GM19372 (cell line): ENCODE results near the gene C16orf96.
"Not testable (repeated sequence)": the region's sequence is repeated elsewhere in the genome, so short reads cannot be mapped to it uniquely, and the experiment has no call there.

Experiments used
- ATAC-seq: cut with Tn5 transposase; IDR thresholded peaks from one replicate; pipeline ENCODE4 v1.9.1; 2021; ENCODE audit warnings: mild to moderate bottlenecking, low read depth, moderate library complexity; ENCODE audit not compliant: unreplicated experiment

The C16orf96 gene

DNA sequence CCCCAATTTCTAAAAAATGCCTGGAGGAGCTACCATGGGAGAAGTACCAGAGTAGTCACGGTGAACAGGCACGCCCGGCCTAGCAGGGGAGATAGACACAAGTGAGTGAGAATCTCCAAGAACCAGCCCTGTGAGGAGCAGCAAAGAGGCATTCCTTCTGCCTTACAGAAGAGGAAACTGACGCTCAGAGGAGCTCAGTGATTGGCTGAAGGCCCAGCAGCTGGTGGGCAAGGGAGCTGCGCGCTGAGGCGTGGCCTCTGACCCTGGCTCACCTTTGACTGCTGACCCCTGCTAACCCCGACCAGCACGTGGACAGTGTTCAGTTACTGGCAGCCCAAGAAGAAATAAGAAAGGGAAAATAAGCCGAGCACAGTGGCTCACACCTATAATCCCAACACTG is 1.8 kb downstream of the C16orf96 start:
- ATAC-seq = no peak

DNA sequence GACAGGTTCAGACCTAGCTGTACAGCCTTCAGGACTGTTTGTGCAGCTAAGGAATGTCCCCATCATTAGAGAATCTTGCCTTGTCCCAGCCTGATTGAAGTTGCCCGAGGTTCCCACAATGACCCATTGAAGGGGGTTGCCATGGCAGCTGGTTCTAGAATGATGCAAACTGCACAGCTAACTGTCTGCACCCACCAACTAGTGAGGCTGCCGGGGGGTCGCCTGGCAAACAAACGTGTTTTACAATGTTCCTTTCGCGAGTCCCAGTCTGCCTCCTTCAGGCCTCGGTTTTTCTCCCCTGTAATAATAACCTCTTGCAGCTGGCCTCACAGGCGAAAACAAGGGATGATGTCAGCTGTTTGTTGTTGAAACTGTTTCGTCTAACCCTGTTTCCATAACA is 5.5 kb downstream of the C16orf96 start:
- no peak for ATAC-seq

DNA sequence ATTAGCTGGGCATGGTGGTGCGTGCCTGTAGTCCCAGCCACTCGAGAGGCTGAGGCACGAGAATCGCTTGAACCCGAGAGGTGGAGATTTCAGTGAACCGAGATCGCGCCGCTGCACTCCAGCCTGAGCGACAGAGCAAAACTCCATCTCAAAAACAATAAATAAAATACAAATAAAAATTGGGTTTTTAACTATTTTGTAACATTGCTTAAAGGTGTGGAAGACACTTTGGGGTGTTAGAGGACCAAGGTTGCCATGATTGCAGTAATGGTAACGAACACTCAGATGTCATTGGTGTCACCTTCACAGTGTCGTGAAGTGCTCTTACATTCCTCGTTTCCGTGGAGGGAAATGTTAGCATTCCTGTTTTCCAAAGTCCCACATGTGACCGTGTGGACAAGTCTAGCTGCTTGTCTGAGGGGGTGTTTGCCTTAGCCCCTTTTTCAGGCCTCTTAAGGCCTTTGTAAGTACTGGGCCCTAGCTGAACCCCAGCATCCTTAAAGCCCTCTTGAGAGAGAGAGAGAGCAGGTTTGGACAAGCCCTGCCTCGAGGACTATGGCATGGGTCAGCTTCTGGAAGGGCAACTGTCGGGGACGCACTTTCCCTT is 8.6 kb downstream of the C16orf96 start:
- ATAC-seq = no peak

DNA sequence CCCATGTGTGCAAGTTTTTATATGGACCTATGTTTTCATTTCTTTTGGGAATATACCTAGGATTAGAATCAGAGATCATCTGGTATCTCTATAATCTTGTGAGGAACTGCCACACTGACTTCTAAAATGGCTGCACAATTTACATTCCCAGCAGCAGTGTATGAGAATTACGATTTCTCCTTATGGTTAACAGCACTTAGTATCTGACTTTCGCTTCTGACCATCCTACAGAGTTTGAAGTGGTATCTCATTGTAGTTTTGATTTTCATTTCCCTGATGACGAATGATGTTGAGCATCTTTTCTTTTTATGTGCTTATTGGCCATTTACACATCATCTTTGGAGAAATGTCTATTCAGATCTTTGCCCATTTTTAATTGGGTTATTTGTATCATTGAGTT is 10.0 kb downstream of the C16orf96 start:
- ATAC-seq = no peak

DNA sequence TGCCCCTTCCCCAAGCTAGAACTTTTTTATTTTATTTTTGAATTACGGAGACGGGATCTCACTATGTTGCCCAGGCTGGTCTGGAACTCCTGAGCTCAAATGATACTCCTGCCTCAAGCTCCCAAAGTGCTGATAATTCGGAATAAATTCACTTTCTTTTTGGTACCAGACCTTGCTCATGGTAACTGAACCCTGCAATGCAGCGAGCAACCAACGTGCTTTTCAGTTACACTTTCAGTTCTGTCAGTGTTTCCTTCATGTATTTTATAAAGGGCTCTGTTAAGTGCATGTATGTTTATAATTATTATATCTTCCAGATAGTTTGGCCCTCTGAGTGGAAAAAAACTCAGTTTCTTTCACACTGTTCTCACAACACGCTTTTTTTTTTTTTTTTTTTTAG is 13.9 kb downstream of the C16orf96 start:
- no peak for ATAC-seq

DNA sequence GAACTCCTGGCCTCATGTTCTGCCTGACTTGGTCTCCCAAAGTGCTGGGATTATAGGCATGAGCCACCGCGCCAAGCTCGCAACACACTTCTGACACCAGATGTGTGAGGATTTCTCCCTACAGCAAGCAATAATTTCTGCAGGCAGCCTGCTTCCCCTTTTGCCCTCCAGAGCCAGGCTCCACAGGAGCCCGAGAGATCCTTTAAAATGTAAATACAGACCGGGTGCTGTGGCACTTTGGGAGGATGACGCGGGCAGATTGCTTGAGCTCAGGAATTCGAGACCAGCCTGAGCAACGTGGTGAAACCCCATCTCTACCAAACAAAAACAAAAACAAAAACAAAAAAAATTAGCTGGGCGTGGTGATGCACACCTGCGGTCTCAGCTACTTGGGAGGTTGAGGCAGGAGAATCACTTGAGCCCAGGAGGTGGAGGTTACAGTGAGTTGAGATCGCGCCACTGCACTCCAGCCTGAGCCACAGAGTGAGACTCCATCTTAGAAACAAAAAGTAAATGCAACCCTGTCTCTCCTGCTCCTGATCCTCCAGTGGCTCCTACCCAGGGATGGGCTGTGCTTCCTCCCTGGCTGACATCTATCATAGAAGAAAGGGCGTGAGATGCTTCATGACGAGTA is 14.7 kb downstream of the C16orf96 start:
- no peak for ATAC-seq

DNA sequence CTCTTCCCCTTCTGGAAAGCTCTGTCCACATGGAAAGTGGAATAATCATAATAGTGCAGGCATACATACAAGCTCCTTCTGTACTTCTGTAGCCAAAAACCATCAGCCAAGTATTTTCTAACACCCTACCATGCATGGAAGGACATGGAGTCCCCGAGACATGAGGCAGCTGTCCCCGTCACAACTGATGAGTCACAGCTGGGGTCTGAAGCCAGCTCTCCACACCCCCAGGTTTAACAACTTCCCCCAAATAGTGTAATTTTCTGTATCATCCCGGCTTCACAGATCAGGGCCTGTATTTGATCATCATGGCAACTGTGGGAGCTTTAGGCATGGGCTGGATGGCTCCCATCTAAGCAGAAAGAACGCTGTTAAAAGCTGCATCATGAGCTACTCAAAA is 16.6 kb downstream of the C16orf96 start:
- ATAC-seq = no peak

DNA sequence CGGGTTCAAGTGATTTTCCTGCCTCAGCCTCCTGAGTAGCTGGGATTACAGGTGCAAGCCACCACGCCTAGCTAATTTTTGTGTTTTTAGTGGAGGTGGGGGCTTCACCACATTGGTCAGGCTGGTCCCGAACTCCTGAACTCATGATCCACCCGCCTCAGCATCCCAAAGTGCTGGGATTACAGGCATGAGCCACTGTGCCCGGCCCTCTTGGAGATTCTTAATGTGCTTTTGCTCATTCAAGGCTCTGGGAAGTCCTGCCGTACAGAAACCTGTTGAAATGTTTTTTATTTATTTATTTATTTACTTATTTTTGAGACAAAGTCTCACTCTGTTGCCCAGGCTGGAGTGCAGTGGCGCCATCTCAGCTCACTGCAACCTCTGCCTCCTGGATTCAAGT is 17.8 kb downstream of the C16orf96 start:
- ATAC-seq = not testable (repeated sequence)

DNA sequence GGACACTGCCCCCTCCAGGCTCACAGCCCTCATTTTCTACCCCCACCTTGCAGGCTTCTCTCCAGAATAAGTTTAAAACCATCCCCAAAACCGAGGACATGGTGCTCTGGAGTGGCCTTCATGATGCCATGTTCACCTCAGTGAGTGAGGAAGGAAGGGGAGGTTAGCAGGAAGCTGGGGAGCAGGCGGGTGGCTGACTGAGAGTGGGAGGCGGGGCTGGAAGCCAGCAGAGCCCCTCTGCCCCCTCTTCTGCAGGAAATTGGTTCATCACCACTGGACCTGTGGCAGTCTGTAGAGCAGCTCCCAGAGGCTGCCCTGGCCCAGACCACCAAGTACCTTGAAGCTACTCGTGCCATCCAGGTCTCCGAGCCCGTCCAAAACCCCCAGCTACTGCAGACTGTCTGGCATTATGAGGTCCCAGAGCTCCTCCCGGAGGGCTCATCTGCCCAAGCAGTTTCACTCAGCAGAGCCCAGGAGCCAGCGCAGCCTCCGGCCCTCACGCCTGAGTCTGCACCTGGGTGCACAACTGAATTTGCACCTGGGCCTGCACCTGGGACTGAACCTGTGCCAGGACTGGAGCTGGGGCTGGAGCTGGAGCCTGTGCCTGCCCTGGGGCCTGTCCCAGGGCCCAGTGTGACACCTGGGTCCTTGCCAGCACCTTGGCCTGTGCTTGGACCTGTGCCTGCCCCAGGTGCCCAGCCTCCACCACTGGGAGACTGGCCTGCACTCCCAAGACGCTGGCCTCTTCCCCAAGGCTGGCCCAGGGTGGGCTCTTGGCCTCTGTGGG is 19.0 kb downstream of the C16orf96 start:
- ATAC-seq = no peak

DNA sequence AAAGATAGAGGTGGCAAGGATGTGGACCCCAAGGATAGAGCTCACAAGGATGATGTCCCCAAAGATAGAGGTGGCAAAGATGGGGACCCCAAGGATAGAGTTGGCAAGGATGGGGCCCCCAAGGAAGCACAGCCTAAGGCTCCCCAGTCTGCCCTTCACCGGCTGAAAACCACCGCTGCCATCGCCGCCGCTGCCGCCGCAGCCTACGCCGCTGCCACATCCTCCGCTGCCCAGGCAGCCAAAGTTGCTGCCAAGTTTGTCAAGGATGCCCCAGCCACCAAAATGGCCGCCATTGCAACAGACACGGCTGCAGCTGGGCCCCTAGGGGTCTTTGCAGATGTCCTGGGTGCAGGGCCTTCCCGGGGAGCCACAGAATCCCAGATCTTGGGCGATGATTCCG is 19.9 kb downstream of the C16orf96 start:
- no peak for ATAC-seq

DNA sequence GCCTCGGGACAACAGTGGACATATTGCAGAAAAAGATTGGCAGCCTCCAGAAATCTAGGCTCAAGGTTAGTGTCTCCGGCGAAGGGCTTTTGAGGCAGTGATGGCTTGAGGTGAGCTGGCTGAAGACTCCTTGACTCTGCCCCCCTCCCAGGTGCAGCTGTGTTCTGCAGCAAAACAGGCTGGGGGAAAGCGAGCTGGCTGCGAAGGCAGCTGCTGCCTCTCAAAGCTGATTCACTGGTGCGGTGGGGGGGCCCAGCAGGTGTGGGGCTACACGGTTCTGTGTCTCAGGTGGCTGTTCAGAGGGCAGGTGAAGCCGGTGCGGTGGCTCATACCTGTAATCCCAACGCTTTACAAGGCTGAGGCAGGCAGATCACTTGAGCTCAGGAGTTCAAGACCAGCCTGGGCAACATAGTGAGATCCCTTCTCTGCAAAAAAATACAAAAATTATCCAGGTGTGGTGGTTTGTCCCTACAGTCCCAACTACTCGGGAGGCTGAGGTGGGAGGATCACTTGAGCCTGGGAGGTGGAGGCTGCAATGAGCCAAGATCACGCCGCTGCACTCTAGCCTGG is 22.9 kb downstream of the C16orf96 start:
- ATAC-seq = no peak

DNA sequence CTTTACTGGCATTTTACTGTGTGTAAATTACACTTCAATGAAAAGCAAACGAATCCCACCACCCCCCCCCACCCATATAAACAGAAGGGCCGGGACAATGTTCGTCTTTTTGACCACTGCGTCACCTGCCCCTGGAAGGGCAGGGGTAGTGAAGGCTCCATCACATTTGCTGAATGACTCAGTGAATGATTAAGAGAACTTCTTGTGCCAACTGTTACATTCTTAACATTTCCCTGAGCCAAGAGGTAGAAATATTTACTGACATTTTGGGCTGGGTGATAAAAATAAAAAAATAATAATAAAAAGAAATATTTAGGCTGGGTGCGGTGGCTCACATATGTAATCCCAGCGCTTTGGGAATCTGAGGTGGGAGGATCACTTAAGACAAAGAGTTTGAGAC is 24.1 kb downstream of the C16orf96 start:
- ATAC-seq = no peak

DNA sequence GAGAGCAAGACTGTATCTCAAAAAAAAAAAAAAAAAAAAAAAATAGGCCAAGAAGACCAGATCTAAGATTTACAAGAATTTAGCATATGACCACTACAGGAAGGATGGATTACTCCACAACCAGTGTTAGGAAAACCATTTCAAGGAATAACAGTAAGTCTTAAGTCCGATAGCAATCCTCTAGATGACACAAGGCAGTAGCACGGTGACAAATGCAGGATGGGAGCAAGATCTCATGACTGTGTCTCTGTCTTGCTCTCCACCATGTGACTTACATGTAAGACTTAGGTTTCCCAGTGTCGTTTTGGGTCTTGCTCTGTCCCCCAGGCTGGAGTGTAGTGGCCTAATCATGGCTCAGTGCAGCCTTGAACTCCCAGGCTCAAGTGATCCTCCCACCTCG is 27.8 kb downstream of the C16orf96 start:
- ATAC-seq = no peak

DNA sequence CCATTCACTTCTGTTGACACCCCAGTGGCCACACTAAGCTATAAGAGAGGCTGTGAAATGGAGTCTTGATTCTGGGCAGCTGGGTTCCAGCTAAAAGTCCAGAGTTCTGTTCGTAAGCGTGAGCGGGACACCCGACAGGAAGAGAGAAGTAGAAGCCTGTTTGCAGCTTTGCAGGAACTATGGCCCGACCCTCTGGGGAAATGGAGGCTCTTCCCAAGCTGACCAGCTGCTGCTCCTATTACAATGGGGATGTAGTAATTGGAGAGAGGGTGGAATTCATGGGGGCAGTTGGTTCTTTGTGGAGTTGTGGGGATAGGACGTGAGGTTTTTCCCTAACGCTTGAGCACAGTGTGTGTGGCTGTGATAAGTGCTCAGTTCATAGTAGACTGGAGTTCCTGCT is 30.2 kb downstream of the C16orf96 start:
- no peak for ATAC-seq

DNA sequence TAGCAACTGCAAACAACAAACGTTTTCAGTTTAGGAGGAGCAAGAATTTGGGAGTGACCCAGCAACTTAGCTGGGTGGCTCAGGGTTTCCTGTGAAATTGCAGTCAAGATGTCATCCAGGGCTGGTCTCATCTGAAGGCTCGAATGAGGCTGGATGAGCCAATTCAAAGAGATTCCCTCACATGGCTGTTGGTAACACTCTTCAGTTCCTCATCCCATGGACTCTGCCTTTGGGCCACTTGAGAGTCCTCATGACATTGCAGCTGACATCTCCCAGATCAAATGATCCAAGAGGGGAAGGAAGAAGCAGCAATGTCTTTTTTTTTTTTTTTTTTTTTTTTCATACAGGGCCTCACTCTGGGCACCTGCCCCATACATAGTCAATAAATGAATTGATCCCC is 32.2 kb downstream of the C16orf96 start:
- no peak for ATAC-seq

DNA sequence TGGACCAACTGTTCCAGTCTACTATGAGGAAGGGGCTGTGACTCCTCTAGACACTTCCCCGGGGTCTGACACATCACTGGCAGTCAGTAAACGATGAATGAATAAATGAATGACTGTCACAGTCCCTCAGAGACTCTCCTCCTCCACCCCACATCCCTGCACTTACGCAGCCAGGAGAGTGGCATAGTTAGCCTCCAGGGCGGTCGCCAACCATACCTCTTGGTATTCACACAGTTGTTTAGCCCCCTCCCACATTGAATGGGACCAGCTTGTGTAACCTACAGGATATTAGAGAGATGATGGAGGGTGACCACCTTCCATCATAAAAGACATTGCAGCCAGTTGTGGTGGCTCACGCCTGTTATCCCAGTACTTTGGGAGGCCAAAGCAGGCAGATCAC is 32.8 kb downstream of the C16orf96 start:
- no peak for ATAC-seq

DNA sequence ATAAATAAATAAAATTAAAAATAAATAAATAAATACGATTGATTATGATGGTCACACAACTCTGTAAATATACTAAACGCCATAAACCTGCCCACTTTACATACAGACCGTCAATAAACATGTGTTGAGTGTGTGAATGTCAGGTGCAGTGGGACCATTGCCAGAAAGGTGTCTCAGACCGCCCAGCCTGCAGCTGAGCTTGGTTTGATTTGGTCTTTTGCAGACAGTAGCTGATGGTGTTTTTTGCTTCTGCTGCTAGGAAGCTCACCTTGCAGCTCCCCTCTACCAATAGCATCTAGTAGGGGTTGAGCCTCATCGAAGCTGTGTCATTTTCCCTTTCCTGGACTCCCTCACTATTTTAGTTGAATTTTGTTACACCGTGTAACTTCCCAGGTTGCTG is 35.1 kb downstream of the C16orf96 start:
- ATAC-seq = no peak

DNA sequence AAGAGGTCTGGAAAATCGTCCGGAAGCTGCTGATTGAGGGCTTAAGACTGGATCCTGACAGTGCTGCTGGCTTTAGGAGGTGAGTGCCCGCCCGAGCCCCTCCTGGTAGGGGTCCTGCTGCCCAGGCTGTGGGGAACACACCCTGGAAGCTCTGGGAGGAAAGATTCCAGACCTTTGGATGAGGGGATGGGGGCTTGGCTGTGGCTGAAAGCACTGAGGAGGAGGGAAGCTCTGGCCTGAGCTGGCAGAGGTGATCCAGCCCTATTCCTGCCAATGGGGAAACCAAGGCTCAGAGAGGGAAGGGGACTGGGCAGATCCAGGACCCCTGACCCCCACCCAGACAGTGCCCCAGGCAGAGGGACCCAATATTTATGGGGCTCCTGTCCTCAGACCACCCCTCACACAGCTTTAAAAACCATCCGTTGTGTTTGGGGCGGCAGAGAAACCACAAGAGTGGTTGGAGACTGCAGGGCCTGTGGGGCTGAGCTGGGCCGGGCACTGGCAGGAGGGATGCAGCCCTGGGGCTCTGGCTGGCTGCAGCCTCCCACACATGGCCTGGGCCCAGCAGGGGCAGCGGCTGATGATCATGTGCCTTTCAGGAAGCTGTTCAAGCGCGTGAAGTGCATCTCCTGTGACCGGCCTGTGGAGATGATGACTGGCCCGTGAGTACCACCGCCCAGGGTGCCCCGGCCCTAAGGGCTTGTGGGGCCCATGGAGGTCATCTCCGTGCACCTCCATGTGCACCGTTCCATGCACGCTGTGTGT is 35.7 kb downstream of the C16orf96 start:
- ATAC-seq = no peak

DNA sequence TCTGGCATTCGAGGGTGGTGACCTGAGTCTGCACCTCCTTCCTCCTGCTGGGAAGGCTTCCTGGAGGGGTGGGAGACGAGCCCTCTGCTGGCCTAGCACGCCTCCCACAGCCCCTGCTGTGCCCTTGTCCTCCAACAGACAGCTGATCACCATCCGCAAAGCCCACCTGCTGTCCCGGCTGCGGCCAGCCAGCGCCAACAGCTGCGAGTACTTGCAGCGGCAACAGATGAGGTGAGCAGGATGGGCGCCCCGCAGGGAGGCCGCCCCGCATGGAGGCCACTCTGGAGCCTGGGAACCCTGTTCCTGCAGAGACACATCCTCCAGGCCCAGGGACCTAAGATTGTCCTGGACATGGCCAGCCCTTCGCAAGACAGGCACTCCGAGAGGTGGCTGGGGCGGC is 36.9 kb downstream of the C16orf96 start:
- no peak for ATAC-seq

DNA sequence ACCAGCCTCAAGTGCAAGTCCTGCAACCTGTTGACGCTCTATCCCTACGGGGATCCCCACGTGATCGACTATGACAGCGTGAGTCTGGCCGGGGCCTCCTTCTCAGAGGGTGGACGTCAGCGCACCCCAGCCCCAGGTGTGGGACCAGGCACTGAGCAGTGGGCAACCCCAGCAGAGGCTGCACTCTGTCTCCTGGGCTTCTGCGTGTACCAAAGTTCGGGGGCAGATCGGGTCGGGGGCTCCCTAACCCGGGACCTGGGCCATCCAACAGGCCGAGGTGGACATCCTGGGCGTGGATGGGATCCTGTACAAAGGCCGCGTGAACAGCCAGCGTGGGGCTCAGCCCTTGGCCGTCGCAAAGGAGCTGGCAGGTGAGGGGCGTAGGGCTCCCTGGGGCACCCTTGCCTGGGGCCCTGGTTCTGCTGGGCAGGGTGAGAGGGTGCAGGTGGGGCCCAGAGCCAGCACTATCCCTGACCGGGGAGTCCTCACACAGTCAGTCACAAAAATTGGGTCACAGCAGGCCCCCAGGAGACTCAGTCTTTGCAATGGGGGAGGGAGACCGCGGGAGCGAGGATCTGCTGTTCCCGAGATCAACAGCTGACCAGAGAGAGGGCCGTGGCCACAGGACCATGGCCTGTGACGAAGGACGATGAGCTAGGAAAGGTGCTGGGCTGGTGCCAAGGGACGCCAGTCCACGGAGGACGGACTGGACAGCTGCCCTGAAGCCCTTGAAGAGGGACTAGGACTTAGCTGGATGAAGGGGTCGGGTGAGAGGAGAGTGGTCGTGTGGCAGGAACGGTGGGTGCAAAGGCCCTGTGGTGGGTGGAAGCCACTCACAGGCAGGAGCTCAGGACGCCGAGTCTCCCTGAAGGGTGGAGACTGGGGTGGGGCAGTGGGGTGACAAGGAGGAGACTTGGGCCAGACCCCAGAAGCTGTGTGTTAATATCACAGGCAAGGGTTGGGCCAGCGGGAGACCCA is 38.6 kb downstream of the C16orf96 start:
- no peak for ATAC-seq
